MM.1S (cell line): ENCODE data around the gene IPCEF1.

ENCODE experiments used
- EZH2 ChIP-seq: fragments of 300-600 bp; sonication (generic); optimal IDR thresholded peaks from 2 replicates; pipeline ENCODE3; 2017; ENCODE audit warnings: low read depth, mild to moderate bottlenecking, antibody characterized with exemption, low read length, mixed read lengths
- EZH2phosphoT487 ChIP-seq: fragments of 300-600 bp; sonication (generic); IDR thresholded peaks from 2 replicates; pipeline ENCODE4 v1.6.1; 2018; ENCODE audit warnings: antibody characterized with exemption, low read length
- TF ChIP-seq, protein P1 (sequence below): fragments of 300-600 bp; sonication (generic); IDR thresholded peaks from 2 replicates; pipeline ENCODE4 v1.5.1; 2016; ENCODE audit warnings: antibody characterized with exemption, low read length, mixed read lengths

DNA sequence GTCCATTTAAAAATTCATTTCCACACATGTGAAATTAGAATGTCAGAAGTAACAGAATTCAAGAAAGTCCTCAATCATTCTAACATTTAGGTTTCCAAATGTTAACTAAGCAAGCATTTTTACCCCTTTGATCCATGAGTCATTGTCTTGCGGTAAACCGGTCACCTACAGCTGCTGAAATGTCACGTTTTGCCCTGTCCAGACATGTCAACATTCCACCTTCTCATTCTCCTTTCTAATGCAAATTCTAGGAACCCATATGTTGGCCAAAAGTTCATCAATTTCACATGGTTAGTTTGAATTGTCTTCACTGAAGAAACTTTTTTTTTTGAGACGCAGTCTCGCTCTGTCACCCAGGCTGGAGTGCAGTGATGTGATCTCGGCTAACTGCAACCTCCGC, 117.2 kb downstream of the IPCEF1 start:
- TF ChIP-seq EZH2 (no peak), EZH2phosphoT487 (no peak)
- TF ChIP-seq, protein P1, sequence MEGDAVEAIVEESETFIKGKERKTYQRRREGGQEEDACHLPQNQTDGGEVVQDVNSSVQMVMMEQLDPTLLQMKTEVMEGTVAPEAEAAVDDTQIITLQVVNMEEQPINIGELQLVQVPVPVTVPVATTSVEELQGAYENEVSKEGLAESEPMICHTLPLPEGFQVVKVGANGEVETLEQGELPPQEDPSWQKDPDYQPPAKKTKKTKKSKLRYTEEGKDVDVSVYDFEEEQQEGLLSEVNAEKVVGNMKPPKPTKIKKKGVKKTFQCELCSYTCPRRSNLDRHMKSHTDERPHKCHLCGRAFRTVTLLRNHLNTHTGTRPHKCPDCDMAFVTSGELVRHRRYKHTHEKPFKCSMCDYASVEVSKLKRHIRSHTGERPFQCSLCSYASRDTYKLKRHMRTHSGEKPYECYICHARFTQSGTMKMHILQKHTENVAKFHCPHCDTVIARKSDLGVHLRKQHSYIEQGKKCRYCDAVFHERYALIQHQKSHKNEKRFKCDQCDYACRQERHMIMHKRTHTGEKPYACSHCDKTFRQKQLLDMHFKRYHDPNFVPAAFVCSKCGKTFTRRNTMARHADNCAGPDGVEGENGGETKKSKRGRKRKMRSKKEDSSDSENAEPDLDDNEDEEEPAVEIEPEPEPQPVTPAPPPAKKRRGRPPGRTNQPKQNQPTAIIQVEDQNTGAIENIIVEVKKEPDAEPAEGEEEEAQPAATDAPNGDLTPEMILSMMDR: no peak
